ENCODE results near the gene CENPO.

CENPO gene, protein sequence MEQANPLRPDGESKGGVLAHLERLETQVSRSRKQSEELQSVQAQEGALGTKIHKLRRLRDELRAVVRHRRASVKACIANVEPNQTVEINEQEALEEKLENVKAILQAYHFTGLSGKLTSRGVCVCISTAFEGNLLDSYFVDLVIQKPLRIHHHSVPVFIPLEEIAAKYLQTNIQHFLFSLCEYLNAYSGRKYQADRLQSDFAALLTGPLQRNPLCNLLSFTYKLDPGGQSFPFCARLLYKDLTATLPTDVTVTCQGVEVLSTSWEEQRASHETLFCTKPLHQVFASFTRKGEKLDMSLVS

GRCh38 chr2:24792874-24793760, at the start of gene CENPO, which contains the start of gene PTRHD1:
Gene CENPO, plus strand, starts transcription at chr2:24793425. Its CDS starts 495 bp downstream, at chr2:24793920.
Gene PTRHD1, minus strand, starts transcription at chr2:24793391. Its CDS starts 14 bp downstream, at chr2:24793377.
- FAIRE-seq (peak; percentile 92), DNase-seq (ENCODE audit: extremely low spot score, insufficient read length, low read depth) (peak; percentile 89)

DNA sequence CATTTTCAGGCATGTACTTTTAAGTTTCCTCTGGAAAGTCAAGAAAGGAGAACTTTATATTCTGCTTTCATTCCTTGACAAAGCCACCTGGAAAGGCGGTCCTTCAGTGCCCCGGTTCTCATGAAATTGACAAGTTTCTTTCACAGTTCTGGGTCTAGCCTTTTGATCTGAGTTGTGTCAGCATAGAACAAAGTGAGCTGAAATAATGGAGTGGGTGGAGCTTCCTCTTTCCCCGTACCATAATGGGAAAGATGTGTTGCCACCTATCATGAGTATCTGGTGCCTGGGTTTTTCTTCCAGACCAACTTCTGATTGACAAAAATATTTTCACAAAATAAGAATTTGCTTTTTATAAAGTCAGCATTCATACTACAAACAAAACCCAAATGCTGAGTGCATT, 49.3 kb upstream of the CENPO start:
- no peak for FAIRE-seq
- DNase-seq (ENCODE audit: extremely low spot score, insufficient read length, low read depth) = no peak

DNA sequence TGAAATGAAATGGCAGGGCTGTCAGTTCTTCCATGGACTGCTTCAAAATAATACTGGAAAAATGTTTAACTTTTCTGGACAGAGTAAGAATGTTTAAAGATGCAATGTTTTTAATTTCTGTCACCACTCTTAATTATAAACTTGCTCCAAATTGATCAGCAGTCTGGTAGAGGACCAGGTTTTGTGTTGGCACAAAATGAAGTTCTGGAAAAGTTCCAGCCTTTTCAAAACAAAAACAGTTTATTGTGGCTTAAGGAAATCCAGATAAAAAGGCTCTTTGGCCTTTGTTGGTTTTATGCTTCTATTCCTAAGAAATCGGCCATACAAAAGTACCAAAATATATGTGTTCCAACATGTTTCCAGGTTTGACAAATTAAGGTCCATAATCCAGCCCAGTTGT, 48.9 kb upstream of the CENPO start:
- DNase-seq (ENCODE audit: extremely low spot score, insufficient read length, low read depth) = no peak
- FAIRE-seq = no peak

- no peak for FAIRE-seq
- no peak for DNase-seq (ENCODE audit: extremely low spot score, insufficient read length, low read depth)
Measured at GRCh38 chr2:24745825-24746224, 47.4 kb upstream of the CENPO start.

GRCh38 chr2:24747299-24747698, 45.9 kb upstream of the CENPO start:
- no peak for DNase-seq (ENCODE audit: extremely low spot score, insufficient read length, low read depth)
- FAIRE-seq = no peak

GRCh38 chr2:24749069-24749691, 44.0 kb upstream of the CENPO start:
- FAIRE-seq (no peak), DNase-seq (ENCODE audit: extremely low spot score, insufficient read length, low read depth) (no peak)

GRCh38 chr2:24754985-24755705, 38.1 kb upstream of the CENPO start:
- DNase-seq (ENCODE audit: extremely low spot score, insufficient read length, low read depth) = no peak
- FAIRE-seq = no peak

DNA sequence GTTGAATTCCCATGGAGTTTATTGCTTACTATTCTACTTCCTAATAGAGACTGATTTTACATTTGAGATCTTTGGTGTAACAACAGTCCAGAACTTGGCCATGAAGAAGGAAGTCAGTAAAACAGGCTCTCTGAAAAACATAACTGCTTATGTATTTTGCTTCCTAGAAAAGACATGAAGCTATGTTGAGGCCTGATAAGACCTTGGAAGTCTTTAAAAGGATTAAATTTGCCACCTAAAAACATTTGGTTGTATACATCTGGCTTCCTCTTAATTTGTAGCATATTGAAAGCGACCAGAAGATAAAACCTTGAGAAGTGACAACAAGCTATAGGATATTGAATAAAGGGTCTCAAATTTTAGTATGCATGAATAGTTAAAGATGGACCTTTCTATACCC, 36.4 kb upstream of the CENPO start:
- DNase-seq (ENCODE audit: extremely low spot score, insufficient read length, low read depth) (no peak), FAIRE-seq (no peak)

GRCh38 chr2:24761866-24762265, 31.4 kb upstream of the CENPO start:
- DNase-seq (ENCODE audit: extremely low spot score, insufficient read length, low read depth) = no peak
- FAIRE-seq = no peak

DNA sequence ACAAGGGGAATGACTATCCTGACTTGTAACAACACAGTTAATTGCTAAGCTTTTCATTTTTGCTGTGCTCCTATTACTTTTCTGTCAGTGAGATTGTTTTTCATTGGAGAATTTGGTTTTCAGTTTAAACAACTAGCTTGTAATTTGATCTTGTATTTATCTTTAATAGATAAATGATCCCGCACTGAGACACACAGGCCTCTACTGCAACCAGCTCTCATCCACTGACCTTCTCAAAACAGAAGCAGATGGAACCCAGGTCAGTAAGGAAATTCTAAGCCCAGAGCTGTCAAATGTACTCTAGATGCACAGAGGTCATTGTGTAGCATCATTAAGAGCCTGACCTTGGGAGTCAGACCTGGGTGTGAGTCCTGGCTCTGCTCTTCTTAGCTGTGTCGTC, 30.7 kb upstream of the CENPO start:
- DNase-seq (ENCODE audit: extremely low spot score, insufficient read length, low read depth) (no peak), FAIRE-seq (no peak)

- no peak for DNase-seq (ENCODE audit: extremely low spot score, insufficient read length, low read depth)
- no peak for FAIRE-seq
Measured at GRCh38 chr2:24763843-24764242, 29.4 kb upstream of the CENPO start.

GRCh38 chr2:24766609-24767008, 26.6 kb upstream of the CENPO start:
- DNase-seq (ENCODE audit: extremely low spot score, insufficient read length, low read depth) (no peak), FAIRE-seq (no peak)

DNA sequence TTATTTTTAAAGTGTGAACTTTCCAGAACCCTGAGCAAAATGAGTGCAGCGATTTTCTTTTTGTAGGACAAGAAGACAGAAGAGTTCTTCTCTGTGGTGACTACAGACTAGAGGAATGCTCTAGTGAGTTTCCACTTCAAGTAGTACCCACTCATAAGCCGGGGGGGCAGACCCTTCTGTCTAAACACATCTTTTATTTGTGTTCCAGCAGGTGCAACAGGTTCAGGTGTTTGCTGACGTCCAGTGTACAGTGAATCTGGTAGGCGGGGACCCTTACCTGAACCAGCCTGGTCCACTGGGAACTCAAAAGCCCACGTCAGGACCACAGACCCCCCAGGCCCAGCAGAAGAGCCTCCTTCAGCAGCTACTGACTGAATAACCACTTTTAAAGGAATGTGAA, 25.2 kb upstream of the CENPO start:
- FAIRE-seq = no peak
- DNase-seq (ENCODE audit: extremely low spot score, insufficient read length, low read depth) = no peak

DNA sequence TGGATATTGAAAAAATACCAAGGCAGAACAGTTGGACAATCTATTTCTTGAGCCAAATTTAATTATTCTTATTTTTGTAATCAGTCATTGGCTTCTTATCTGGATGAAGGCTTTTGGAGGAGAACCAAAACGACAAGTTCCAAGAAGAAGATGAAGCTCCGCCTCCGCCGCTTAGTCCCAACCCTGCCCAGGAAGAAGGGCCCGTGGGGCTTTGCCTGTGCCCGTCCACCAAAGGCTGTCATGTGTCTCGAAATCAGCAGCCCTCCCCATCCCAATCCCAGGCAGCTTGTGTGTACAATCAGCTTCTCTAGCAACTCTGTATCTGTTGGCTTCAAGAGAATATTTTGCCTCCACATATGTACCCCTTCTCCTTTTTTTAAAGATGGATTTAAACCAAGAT, 24.6 kb upstream of the CENPO start:
- FAIRE-seq (no peak), DNase-seq (ENCODE audit: extremely low spot score, insufficient read length, low read depth) (no peak)

GRCh38 chr2:24771061-24771460, 22.2 kb upstream of the CENPO start:
- no peak for DNase-seq (ENCODE audit: extremely low spot score, insufficient read length, low read depth)
- no peak for FAIRE-seq

GRCh38 chr2:24771764-24772586, 21.2 kb upstream of the CENPO start:
- DNase-seq (ENCODE audit: extremely low spot score, insufficient read length, low read depth) (no peak), FAIRE-seq (no peak)

- DNase-seq (ENCODE audit: extremely low spot score, insufficient read length, low read depth) (no peak), FAIRE-seq (no peak)
Measured at GRCh38 chr2:24774373-24774772, 18.9 kb upstream of the CENPO start.

DNA sequence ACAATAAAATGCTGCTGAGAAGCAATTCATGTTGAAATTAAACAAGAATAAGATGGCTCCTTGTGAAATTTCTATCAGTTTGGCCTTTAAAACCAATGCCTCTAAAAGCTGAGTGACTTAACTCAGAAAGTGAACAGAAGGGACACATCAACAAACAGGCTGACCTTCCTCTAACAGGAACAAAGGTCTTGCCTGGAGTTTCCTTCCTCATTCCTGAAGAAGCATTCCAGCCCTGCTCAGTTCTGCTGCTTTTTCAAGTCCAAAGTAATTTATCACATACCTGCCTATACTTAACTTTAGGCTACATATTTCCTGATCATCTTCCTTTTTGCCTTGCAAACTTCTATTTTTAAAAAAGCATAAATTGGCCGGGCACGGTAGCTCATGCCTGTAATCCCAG, 14.1 kb upstream of the CENPO start:
- FAIRE-seq (no peak), DNase-seq (ENCODE audit: extremely low spot score, insufficient read length, low read depth) (no peak)

DNA sequence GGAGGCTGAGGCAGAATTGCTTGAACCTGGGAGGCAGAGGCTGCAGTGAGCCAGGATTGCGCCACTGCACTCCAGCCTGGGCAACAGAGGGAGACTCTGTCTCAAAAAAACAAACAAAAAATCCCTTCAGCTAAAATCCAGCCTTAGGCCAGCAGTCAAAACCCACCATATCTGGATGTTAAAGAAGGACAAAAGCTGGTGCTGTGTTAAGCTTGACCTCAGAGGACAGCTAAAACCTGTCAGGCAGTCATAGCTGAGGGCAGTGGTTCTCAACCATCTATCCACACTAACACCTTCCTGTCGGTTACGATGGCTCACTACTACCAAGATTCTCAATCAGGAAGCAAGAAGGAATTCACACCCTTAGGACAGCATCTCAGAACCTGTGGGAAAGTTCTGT, 9.6 kb upstream of the CENPO start:
- FAIRE-seq (no peak), DNase-seq (ENCODE audit: extremely low spot score, insufficient read length, low read depth) (no peak)

All from GM18507 (cell line).